NCI-H2196 (cell line): Measurements from ENCODE around the gene TEX14.
"Not testable (repeated sequence)": the region's sequence is repeated elsewhere in the genome, so short reads cannot be mapped to it uniquely, and the experiment has no call there.

ENCODE experiments used
- DNase-seq: peaks from one replicate; lab custom pipeline; 2025; ENCODE audit not compliant: unreplicated experiment; lab: John Stamatoyannopoulos, UW

Gene TEX14

GRCh38 chr17:58565389-58566311 lies 126.2 kb downstream of the TEX14 start:
- no peak for DNase-seq

GRCh38 chr17:58564971-58565370 lies 126.9 kb downstream of the TEX14 start:
- DNase-seq, result no peak

- no peak for DNase-seq
These were observed 127.6 kb downstream of the TEX14 start for GRCh38 chr17:58564243-58564642.

- DNase-seq, result no peak
These were observed 131.3 kb downstream of the TEX14 start for GRCh38 chr17:58560511-58560910.

- no peak for DNase-seq
These were observed 133.9 kb downstream of the TEX14 start for GRCh38 chr17:58557981-58558380.

- DNase-seq, result no peak
These were observed 135.0 kb downstream of the TEX14 start for GRCh38 chr17:58556833-58557250.

- DNase-seq, result not testable (repeated sequence)
These were observed 136.7 kb downstream of the TEX14 start for GRCh38 chr17:58555109-58555508.

GRCh38 chr17:58541249-58541648 lies 150.6 kb downstream of the TEX14 start:
- no peak for DNase-seq

GRCh38 chr17:58539698-58540097 lies 152.1 kb downstream of the TEX14 start:
- no peak for DNase-seq

GRCh38 chr17:58538811-58539409 lies 152.9 kb downstream of the TEX14 start:
- DNase-seq, result no peak

GRCh38 chr17:58537266-58537665 lies 154.6 kb downstream of the TEX14 start:
- DNase-seq, result no peak

GRCh38 chr17:58536542-58536941 lies 155.3 kb downstream of the TEX14 start:
- DNase-seq, result no peak

- DNase-seq, result no peak
These were observed 156.4 kb downstream of the TEX14 start for GRCh38 chr17:58535431-58535830.

- DNase-seq, result no peak
These were observed 156.9 kb downstream of the TEX14 start for GRCh38 chr17:58534901-58535421.

- DNase-seq, result no peak
These were observed 157.5 kb downstream of the TEX14 start for GRCh38 chr17:58534331-58534730.

GRCh38 chr17:58533616-58534188 lies 158.1 kb downstream of the TEX14 start:
- DNase-seq, result no peak

- DNase-seq, result no peak
These were observed 159.3 kb downstream of the TEX14 start for GRCh38 chr17:58532555-58532951.

GRCh38 chr17:58531661-58532554 lies 159.9 kb downstream of the TEX14 start:
- DNase-seq, result peak; percentile 55

- DNase-seq, result no peak
These were observed 160.7 kb downstream of the TEX14 start for GRCh38 chr17:58531122-58531521.

- no peak for DNase-seq
These were observed 161.2 kb downstream of the TEX14 start for GRCh38 chr17:58530655-58531054.

- DNase-seq, result no peak
These were observed 162.6 kb downstream of the TEX14 start for GRCh38 chr17:58529275-58529674.
